ENCODE results near the gene UBE2E2.

Gene UBE2E2

DNA sequence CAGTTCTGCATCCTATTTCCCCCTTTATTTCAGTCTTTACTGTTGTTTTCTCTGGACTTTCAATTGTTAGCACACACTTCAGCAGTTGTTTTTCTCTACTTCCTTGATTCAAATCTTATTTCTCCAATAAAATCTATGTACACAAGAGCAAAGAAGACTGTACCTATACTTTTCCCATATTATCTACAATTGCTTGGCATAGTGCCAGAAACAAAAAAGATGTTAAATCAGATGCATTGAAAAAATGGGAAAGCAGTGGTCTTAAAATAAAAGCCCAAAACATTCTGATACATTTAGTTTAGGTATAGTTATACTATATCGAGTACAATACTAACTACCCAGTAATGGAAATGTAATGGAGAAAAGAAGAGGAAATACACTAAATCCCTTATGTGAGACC lies 265.1 kb downstream of the UBE2E2 start:
- DNase-seq (ENCODE audit: low read depth in 2 of 2, low spot score in 1 of 2), result no peak

DNA sequence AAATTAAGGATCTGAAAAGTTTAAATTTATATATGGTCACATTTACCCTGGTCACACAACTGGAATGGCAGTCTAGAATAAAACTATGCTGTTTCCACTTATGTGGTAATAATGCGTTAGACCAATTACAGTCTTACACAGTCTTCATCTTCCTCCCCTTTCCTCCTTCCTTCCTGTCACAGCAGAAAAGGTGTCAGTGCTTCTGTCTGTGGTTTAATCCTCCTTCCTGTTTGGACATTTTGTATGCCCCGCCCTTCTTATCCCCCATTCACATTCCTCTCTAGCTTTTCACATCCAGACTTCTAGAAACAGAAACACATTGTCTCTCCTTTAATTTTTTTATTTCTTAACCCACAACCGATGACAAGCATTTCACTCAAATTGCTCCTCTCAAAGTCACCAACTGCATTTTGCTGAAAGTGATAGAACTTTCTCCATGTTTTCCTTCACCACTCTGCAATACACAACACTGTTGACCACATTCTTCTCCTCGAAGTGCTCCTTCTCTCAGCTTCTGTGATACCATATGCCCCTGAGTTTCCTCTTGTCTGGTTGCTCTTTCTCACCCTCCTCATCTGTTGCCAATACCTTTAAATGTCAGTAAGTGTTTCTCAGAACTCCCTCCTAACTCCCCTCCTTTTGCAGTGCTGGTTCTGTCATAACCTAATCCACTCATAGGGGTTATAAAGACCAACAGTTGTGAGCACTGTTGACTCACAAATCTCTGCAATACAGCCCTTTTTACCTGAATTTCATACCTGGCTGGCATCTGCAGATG lies 271.6 kb downstream of the UBE2E2 start:
- DNase-seq (ENCODE audit: low read depth in 2 of 2, low spot score in 1 of 2), result no peak

DNA sequence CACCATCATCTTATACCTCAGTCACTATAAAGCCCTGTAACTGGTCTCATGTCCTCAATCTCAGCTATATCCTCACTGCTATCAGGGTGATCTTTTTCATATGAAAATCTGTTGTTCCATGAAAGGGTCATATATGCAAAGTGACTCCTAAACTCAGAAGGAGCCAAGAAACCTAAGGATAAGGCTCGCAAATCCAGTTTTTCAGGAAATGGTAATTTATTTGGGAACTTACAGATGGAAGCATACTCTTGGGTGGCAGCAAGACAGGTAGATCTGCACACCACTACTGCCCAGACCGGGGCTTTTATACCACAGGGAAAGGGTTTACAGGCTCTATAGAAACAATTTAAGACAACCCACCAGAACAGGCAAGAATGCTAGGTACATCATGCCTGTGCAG lies 272.3 kb downstream of the UBE2E2 start:
- no peak for DNase-seq (ENCODE audit: low read depth in 2 of 2, low spot score in 1 of 2)

DNA sequence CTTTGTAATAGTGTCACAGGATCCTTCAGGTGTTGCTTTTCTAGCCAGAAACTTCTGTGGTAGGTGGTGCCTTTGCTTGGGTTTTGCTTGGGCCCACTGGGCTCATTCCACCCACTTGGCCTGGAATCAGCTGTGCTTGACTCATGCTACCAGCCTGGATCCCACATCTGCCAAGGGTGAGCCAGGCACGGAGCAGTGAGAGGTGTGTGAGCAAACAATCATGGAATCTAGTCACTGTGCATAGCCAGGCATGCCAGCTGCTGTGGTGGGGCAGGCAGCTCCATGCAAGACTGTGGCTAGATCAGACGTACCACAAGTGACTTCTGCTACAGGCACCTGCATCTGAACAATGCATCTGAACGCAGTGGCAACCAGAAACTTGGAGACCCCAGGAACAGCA lies 275.9 kb downstream of the UBE2E2 start:
- DNase-seq (ENCODE audit: low read depth in 2 of 2, low spot score in 1 of 2), result no peak

DNA sequence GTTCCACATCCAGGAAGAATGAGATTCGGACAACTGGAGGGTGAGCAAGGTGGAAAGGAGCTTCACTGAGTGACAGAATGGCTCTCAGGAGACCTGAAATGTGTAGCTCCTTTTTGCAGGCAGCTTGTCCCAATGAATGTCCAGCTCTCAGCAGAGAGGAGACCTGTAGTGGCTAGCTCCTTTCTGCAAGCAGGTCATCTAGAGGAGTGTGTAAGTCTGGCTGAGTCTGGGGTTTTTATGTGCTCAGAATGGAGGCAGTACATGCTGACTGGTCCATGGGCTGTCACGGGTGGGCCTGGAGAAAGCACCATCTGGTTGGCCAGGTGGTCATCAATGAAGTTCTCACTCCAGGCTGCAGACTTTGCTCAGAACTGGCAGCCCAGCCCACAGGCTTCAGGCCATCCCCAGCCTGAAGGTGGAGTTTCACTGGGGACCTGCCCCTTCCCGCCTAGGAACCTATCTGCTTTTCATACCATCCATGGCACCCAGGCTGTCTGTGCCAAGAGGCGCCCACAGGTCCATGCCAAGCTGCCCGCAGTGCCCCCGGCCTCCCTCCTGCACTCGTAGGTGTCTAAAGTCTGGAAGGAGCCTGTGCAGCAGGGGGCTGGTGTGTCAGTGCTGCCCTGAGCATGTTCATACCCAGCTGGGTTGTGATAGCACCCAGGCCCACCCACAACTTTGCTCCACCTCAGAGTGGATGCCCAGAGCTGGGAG lies 276.6 kb downstream of the UBE2E2 start:
- no peak for DNase-seq (ENCODE audit: low read depth in 2 of 2, low spot score in 1 of 2)

DNA sequence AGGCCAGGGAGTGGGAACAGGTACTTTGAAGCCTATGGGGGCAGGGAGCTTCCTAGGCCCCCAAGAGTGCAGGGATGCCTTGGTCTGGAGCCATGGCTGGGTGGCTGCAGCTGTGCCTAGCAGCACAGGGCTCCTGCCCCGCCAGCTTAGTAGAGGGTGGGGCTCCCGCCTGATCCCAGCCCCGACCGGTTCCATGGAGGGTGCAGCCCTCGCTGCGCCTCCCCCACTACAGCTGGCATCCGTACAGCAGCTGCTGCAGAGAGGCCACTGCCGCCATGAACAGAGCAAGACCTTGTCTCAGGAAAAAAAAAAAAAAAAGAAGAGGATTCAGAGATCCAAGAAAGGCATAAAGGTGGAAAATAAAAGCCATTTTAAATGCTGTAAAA lies 277.2 kb downstream of the UBE2E2 start:
- DNase-seq (ENCODE audit: low read depth in 2 of 2, low spot score in 1 of 2), result no peak

DNA sequence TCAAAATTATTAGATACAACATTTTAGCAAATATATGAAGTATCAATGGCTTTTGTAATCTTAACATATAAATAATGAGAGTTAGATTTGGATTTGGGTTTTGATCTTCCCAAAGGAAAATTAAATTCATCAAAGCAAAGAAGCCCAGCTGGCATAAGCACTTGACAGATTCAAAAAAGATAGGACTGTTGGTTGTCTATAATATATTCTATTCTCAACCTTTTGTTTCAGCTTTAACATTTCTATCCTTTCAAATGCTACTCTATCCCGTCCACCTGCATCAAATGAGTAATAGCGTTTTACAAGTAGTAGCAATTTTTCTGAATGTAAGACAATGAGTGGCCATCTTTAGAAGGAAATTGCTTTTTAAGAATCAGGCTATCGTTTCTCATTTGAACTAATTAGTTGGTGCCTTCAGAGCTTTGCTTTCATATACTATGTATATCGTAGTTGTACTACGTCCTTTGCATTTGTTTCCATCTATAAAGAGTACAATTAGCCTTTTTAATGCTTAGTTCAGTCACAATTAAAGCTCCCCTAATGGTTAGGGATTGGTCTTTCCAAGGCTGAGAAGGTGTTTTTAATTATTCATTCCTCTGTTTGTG lies 278.0 kb downstream of the UBE2E2 start:
- DNase-seq (ENCODE audit: low read depth in 2 of 2, low spot score in 1 of 2), result no peak

DNA sequence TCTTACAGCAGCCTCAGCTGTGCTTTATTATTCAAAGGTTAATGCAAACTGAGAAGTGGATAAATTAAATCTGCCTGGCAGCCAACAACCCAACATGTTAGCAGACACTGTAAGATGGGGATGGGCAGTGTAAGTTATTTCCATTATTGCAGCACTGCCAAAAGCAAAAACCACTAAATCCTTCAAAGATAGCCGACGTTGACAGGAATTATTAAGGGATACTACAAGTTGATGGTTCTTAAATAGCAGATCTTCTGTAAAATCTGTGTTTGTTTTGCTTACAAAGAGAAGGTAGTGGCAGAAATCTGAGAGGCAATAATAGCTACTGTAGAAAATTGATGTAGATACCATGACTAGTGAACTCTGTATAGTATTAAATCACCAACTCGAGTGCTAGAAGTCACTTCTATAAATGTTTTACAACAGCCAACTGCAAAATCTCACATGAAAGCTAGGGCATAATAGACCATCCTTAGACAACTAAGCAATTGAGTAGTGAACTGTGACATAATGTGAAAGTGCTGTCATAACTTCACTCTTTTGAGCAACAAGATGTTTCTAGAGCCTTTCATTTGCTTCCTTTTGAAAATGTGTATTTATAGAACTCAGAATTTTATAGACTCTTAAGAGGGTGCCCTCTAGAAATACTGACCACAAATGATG lies 278.6 kb downstream of the UBE2E2 start:
- DNase-seq (ENCODE audit: low read depth in 2 of 2, low spot score in 1 of 2), result no peak

DNA sequence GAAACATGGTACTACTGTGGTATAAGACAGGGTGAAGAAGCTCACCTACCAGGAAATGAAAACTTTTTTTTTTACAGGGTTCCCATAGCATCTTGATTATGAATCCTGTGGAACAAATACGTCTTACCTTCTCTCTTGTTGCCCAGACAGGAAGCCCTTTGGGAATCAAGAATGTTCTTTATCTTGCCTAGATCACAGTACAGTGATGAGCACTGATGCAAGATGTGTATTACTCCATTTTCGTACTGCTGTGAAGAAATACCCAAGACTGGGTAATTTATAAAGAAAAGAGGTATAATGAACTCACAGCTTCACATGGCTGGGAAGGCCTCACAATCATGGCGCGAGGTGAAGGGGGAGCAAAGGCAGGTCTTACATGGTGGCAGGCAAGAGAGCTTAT lies 281.3 kb downstream of the UBE2E2 start:
- no peak for DNase-seq (ENCODE audit: low read depth in 2 of 2, low spot score in 1 of 2)

DNA sequence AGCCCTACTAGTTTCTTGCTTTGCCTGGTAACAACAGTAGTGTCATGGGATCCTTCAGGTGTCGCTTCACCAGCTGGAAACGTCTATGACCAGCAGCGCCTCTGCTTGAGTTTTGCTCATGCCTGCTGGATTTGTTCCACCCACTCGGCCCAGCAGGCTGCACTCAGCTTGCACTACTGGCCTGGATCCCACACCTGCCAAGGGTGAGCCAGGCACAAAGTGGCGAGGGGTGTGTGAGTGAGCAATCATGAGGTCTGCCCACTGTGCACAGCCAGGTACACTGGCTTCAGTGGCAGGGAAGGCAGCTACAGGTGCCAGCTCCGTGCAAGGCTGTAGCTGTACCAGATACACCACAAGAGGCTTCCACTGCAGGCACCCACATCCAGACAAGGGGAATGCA lies 282.8 kb downstream of the UBE2E2 start:
- DNase-seq (ENCODE audit: low read depth in 2 of 2, low spot score in 1 of 2), result no peak

DNA sequence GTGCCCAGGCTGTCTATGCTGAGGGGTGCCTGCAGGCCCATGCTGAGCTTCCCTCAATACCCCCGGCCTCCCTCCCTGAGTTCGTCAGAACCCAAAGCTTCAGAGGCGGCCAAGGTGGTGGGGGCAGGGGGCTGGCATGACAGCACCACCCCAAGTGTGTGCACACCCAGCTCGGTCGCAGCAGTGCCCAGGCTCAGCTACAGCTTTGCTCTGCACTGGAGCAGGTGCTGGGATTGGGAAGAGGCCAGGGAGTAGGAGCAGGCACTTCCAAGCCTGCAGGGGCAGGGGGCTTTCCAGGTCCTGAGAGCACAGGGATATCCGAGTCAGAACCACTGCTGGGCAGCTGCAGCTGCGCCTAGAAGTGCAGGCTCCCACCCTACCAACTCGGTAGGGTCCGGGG lies 283.9 kb downstream of the UBE2E2 start:
- no peak for DNase-seq (ENCODE audit: low read depth in 2 of 2, low spot score in 1 of 2)

DNA sequence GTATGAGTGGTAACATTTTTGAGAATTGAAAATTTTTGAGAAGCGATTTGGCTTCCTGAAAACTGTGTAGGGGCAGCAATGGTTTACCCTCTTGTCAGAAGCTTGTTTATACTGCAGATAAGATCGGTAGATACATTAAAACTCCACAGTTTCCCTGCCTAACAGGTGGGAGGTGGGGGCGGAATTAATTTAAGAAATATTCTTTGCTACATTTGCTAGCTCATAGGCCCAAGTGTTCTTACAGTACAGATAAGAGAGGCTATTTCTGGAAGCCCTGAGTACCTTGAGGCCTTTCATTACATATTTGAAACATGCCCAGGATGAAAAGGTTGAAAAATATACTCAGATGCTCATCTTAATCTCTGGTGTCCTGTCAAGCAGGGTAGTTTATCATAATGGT lies 285.5 kb downstream of the UBE2E2 start:
- DNase-seq (ENCODE audit: low read depth in 2 of 2, low spot score in 1 of 2), result no peak

DNA sequence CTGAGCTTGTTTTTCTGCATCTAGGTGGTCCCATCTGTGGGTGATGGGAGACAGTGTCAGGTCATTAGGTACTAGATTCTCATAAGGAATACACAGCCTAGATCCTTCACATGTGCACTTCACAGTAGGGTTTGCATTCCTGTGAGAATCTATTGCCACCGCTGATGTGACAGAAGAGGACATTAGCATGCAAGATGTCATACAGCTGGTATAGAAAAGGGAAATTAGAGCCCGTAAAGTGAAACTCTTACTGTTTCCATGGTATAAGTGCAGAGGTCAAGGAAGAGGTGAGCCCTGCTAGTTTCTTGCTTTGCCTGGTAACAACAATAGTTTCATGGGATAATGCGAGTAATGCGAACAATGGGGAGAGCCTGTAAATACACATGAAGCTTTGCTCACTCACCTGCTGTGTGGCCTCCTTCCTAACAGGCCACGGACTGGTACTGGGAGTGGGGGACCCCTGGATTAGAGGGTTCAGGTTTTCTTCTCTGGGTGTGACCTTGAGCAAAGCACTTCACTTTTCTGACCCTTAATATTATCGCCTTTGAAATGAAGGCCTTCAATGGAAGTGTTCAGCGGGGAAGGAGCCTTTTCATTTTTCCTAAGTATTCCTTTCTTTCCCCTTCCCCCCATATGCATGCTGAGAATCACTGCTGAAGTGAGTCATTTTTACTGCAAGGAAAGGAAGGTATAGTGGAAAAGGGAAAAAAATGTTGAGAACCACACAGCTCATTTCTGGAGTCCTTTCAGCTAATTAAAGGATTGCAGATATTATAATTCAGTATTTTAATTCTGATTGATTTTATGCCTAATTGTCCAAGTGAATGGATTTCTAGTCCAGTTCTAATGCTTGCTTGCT lies 286.4 kb downstream of the UBE2E2 start:
- DNase-seq (ENCODE audit: low read depth in 2 of 2, low spot score in 1 of 2), result no peak

DNA sequence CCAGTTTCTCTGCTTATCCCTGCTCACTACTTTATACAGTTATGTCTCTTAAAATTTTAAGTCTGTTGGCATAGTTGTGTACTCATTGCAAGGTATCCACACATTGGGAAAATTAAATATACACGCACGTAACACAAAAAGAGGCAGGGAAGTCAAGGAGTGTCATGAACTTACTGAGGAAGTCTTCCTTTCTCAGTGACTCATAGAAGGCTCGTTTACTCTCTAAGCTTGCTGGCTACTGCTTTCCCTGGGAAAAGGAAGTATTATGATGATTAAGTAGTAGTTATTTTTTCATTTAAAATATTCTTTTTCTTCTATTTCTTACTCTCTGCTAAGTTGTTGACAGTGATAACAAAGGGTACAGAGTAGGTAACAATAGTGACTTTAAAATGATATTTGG lies 287.3 kb downstream of the UBE2E2 start:
- DNase-seq (ENCODE audit: low read depth in 2 of 2, low spot score in 1 of 2), result no peak

DNA sequence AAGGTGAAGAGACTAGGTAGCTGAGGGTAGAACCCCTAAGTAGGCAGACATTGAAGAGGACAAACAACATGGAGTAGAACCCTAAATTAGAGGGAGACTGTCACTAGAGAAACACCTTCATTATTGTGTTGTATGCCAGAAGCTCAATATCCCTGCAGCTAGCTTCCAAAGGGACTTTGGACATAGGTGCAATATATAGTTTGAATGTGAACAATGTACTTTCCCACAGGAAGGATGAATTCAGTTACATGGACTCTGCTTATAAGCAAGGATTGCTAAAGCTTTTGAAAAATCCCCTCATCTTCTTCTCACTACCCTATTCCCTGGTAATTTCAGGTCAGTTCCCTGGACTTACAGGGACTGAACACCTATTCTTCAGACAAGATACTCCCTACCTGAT lies 288.9 kb downstream of the UBE2E2 start:
- DNase-seq (ENCODE audit: low read depth in 2 of 2, low spot score in 1 of 2), result no peak

DNA sequence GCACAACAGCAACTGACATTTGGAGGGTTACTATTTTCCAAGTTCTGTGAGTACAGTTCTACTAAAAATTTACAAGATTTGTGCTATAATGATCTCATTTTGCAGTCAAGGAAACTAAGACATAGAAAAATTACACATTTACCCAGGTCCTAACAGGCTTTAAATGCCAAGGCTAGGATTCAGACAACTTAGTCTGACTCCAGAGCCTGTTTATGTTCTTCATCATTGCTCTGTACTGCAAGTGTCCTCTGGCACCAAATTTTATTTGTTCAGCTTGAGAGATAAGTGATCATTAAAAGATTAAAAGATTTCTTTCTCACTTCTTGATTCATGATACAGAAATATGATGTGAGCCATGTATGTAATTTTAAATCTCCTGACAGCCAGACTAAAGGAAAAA lies 290.8 kb downstream of the UBE2E2 start:
- no peak for DNase-seq (ENCODE audit: low read depth in 2 of 2, low spot score in 1 of 2)

DNA sequence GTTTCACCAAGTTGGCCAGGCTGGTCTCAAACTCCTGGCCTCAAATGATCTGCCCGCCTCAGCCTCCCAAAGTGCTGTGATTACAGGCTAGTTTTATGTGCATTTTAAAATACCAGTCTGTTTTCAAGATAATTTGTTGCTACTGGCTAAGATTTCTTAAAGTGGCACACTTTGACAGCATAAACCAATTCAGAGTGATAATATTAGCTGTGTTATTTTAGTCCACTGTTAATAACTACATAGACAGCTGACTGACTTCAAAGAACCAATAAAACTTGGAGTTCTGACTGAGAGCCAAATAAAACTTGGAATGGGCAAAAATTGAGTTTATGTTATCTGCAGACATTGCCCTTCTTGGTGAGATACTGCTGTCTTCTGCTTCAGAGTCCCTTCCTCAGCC lies 291.8 kb downstream of the UBE2E2 start:
- no peak for DNase-seq (ENCODE audit: low read depth in 2 of 2, low spot score in 1 of 2)

DNA sequence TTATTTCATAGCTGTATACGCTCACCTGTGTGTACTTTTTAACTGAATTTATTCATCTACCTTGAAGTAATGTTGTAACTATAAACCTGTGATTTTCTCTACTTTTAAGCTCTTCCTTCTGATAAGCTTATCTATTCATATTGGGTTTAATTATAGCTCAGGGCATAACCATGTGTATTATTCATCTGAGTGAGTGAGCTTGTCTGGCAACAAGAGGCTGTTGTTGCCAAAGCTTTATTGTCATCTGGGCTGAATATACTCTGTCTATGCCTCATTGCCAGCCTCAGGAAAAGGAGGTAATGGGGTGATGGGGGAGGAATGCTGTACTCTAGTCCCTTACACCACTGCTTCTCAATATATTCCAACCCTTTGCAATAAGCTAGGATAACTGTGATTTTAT lies 292.4 kb downstream of the UBE2E2 start:
- no peak for DNase-seq (ENCODE audit: low read depth in 2 of 2, low spot score in 1 of 2)

DNA sequence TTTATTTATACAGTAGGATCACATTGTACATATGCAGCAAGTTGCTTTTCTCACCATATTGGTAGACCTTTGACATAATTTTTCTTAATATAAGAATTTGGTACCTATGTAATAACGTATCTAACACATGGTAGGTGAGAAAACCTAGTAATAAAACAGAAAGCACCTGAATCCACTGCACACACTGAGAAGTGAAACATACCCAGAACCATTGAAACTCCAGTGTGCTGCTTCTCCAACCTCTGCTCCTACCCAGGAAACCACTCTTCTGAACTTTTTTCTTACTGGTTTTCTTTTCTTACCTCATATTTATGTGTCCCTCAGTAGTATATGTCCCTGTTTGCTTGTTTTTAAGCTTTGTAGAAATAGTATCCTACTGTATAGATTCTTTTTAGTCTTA lies 293.0 kb downstream of the UBE2E2 start:
- no peak for DNase-seq (ENCODE audit: low read depth in 2 of 2, low spot score in 1 of 2)

DNA sequence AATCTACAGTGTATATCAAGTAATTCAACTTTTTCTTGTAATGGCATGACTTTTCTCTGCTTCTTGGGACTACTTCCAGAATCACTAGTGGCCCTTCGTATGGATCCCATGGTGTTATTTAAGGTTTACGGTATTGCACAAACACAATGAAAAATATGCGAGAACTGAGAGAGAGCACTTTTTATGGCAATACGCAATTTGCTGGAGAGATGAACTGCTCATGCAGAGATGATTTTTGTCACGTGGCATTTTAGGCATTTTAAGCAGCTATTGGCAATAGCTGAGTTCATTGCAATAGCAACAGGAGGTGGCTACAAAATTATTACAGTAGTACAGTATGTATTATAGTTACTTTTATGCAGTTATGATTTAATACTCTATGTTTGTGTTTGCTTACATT lies 294.0 kb downstream of the UBE2E2 start:
- no peak for DNase-seq (ENCODE audit: low read depth in 2 of 2, low spot score in 1 of 2)

DNA sequence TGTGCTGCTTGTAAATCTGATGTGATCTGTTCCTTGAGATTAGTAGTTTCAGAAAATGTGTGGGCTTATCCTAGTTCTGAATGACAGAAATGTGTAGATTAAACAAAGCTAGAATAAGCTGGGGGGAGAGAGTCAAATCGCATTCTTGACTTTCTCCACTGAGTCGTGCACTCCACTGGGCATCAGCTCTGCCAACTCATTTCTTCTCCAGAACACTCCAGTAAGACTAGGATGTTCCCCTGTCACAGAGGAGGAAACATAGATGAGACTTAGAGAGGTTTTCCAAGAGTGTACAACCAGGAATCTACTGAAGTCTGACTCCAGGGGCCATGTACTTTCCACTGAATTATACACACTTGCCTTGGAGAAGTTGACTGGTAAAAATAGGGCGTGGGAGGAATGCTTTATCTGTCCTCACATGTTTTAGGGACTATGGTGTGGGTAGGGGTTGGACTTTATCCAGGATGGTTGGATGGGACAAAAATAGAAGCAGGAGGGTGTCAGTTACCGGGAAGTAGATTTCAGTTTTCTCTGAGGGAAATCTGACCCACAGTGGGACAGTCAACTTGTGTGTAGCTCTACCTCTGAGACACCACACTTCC lies 298.2 kb downstream of the UBE2E2 start:
- DNase-seq (ENCODE audit: low read depth in 2 of 2, low spot score in 1 of 2), result no peak
